GM21528 (cell line): ENCODE measurements around the gene NSD2.
"Not testable (repeated sequence)": the region's sequence is repeated elsewhere in the genome, so short reads cannot be mapped to it uniquely, and the experiment has no call there.

Experiments used
- ATAC-seq: cut with Tn5 transposase; IDR thresholded peaks from one replicate; pipeline ENCODE4 v1.9.1; 2021; ENCODE audit warnings: mild to moderate bottlenecking, moderate library complexity; ENCODE audit not compliant: unreplicated experiment, low FRiP score

Gene NSD2

DNA sequence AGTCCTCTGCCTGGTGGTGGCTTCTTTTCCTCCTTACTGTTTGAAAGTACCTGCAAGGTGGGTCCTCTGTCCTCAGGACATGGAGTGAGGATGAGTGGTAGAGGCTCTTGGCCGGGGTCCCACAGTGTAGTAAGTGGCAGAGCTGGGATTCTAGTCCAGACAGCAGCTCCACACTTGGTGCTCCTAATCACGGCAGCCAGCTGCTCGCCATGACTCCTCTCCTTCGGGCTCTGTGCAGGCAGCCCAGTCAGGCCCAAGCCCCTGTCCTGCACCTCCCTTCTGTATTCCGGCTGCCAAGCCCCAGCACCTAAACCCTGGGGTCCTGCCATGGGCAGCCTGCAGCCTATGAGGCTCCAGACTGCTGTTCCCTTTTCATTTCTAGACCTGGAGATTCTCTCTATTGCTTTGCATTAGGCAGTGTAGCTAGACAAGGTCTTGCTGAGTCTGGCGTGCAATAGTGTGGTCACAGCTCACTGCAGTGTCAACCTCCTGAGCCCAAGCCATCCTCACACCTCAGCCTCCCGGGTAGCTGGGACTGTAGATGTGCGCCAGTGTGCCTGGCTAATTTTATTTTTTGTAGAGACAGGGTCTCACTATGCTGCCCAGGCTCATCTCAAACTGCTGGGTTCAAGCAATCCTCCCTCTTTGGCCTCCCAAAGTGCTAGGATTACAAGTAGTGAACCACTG, 24.9 kb downstream of the NSD2 start:
- ATAC-seq: no peak

DNA sequence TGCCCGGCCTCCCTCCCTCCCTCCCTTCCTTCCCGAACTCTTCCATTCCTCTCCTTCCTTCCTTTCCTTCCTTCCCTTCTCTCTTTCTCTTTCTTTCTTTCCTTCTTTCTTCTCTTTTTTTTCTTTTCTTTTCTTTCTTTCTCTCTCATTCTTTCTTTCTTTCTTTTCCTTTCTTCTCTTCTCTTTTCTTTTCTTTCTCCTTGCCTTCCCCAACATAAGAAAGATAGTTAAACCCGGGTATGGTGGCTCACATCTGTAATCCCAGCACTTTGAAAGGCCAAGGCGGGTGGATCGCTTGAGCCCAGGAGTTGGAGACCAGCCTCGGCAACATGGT, 25.4 kb downstream of the NSD2 start:
- ATAC-seq: no peak

DNA sequence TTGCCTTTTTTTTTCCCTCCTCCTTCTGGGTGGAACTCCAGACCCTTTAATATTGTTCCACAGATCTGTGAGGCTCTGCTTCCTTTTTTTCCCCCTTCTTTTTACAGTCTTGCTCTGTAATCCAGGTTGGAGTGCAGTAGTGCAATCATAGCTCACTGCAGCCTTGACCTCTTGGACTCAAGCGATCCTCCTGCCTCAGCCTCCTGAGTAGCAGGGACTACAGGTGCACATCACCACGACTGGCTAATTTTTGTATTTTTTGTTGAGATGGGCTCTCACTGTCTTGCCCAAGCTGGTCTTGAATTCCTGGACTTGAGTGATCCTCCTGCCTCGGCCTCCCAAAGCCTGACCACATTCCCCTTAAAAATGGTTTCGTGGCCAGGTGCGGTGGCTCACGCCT, 26.8 kb downstream of the NSD2 start:
- no peak for ATAC-seq

DNA sequence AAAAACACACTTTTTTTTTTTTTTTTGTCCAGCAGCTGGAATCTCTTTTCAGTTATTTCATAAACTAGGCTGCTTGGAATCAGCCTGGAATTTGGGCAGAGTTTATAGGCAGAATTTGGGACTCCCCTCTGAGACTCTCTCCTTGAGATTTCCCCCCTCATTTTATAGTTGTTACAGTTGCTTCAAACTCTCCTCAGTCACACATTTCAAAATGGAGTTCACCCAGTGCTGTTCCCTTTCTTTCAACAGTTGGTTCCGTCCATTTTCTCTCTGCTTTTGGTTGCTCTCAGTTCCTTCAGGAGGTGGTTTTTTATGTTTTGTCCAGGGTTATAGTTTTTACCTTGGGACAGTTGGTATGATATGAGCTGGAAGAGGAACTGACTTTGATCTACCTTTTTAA, 27.5 kb downstream of the NSD2 start:
- ATAC-seq: peak; percentile 18

DNA sequence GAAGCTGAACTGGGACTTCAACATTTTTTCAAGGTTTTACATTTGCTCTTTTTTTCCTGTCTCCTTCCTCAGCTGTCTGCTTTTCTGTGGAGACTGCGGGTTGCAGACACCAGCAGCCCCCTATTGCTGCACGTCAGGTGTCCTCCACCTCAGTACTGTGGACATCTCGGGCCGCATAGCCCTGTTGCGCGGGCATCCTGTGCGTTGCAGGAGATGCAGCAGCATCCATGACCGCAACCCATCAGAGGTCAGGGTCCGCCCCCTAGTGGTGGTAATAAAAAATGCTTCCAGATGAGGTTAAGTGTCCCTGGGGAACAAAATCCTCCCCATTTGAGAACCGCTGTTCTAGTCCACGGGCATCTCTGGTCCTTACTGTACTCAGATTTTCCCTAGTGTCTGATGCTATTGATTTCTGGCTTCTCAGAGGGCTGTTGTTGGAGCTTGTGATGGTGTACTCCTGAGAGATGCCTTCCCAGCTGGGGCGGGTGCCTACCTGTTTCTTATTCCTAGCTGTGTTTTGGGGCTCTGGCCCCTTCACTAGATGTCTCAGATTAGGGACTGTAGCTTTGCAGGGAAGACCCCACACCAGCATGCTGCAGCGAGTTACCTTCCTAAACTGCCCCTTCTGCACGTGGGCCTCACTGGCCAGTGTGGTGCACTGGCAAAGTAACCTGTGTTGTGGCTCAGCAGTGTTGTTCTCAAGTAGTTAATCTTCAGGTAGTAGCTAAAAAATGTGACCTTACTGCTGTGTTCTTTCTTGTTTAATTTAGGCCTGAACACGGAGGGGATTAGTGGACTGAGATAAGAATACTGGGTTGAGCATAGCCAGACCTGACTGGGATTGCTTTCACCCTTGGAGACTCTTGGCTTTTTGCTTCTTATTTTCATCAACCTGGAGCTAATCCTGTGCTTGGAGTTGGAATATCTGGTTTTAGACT, 28.2 kb downstream of the NSD2 start:
- peak; percentile 69 for ATAC-seq

DNA sequence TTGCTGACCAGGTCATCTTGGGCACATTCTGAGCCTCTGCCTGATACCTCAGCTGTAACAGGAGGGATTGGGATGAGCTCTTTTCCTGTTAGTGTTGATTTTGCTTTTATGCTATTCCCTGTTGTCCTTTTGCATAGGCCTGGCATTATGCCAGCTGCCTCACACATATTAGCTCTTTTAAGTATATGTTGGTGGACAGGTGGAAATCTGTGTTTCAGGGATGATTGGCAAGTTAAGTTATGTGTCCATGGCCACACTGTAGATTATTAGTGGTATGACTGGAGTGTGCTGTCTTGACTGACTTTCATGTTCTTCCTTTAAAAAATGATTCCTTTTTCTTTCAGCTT, 28.9 kb downstream of the NSD2 start:
- ATAC-seq: no peak

DNA sequence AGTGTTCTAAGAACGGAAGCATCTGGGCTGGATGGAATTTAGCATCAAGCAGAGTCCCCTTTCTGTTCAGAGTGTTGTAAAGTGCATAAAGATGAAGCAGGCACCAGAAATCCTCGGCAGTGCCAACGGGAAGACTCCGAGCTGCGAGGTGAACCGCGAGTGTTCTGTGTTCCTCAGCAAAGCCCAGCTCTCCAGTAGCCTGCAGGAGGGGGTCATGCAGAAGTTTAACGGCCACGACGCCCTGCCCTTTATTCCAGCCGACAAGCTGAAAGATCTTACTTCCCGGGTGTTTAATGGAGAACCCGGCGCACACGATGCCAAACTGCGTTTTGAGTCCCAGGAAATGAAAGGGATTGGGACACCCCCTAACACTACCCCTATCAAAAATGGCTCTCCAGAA, 29.4 kb downstream of the NSD2 start:
- no peak for ATAC-seq

DNA sequence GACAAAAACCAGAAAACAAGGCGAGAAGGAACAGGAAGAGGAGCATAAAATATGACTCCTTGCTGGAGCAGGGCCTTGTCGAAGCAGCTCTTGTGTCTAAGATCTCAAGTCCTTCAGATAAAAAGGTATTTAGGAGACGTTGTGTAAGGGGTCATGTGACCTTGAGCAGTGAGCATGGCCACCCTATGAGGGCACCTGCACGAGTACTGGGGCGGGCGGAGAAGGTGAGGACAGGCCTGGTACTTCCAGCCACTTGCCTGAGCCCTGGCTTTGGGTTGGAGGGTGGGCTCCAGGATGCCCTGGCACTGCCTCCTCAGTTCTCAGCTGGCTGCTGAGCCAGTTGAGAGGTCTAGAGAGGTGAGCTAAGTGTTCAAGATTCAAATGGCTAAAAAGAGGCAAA, 29.9 kb downstream of the NSD2 start:
- no peak for ATAC-seq

DNA sequence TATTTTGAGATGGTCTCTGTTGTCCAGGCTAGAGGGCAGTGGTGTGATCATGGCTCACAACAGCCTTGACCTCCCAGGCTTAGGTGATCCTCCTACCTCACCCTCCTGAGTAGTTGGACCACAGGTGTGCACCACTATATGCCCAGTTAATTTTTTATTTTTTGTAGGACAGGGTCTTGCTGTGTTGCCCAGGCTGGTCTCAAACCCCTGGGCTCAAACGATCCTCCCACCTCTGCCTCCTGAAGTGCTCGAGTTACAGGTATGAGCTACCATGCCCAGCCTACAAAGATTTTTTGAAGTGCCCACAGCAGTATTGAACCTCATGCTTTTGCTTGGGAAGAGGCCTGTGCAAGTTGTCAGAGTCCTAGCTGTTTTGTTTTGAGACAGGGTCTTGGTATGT, 31.1 kb downstream of the NSD2 start:
- no peak for ATAC-seq

DNA sequence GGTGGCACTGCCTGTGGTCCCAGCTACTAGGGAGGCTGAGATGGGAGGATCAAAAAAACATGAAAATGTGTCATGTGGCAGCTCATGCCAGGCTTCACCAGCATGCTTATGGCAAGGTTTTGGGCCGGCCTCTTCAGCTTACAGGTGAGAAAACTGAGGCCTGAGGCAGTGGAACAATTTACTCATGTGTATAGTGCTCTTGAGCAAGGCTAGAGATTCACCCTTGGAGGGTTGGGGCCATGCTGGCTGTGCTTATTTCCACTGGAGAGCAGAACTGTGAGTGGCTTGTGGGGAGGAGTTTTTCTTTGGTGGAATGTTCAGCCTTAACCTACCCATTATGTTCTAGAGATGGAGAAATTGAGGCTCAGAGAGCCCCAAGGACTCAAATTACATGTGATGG, 31.8 kb downstream of the NSD2 start:
- no peak for ATAC-seq

DNA sequence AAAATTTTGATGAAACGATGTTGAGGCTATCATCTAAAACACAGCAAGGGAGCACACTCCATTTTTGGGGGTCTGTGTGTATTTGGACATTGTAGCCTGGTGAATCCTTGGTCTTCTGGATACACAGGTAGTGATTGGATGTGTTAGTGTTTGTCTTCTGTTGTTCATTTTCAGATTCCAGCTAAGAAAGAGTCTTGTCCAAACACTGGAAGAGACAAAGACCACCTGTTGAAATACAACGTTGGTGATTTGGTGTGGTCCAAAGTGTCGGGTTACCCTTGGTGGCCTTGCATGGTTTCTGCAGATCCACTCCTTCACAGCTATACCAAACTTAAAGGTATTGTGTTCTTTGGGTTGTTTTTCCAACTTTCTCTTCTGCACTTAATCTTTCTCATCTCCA, 32.8 kb downstream of the NSD2 start:
- ATAC-seq: no peak

DNA sequence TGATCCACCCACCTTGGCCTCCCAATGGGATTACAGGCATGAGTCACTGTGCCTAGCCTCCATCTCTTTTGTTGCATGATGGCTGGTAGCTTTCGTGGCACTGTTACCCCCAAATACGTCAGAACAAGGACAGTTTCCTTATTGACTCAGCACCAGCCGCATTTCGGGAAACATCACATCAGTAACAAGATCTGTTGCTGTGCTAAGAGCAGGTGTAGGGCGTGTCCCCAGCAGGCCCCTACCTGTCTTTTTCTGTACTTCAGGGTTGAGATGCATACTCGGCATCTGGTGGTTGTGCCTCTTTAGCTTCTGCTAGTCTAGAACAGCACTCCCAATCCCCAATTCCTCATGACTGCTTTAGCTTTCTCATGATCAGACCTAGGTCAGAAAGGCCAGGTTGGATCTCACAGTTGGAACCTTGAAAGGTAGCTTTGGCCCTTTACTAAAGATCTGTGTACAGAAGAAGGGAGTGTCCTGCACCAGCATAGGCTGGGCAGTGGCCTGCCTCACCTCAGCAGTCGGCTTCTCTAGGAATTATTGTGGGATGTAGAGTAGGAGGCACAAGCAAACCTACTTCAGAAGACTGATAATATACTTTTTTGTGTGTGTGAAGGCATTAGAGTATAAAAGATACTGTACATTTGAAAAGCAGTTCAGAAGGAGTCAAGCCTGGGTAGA, 36.8 kb downstream of the NSD2 start:
- no peak for ATAC-seq

DNA sequence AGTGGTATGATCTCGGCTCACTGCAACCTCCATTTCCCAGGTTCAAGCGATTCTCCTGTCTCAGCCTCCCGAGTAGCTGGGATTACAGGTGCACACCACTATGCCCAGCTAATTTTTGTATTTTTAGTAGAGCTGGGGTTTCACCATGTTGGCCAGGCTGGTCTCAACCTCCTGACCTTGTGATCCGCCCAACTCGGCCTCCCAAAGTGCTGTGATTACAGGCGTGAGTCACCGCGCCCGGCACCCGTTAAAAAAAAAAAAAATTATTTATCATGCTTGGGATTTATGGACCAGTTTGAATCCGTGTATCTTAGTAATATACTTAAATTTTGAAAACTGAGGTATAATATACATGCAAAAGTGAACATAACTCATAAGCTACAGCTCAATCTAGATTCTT, 38.5 kb downstream of the NSD2 start:
- not testable (repeated sequence) for ATAC-seq

DNA sequence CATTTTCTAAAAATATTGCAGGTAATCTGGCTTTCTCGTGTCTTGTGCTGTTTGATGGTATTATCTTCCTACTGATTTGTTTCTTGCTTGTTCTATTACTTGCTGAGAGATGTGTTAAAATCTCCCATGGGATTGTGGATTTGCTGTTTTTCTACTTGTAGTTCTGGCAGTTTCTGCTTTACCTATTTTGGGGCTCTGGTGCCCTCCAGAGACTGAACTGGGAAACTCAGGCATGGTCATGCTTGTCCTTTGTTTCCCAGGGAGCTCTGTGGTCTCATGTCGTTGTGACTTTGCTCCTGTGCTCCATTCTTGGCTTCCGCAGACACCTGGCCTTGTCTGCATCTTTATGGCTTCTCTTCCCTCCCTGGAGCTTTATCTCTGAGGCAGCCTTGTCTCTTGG, 39.5 kb downstream of the NSD2 start:
- ATAC-seq: no peak

DNA sequence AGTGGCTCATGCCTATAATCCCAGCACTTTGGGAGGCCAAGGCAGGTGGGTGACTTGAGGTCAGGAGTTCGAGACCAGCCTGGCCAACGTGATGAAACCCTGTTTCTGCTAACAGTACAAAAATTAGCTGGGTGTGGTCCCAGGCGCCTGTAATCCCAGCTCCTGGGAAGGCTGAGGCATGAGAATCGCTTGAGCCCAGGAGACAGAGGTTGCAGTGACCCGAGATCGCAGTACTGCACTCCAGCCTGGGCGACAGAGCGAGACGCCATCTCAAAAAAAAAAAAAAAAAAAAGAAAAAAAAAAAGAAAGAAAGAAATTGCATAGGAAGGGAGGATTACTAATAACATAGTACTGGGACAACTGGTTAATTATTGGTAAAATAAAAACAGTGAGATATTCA, 40.1 kb downstream of the NSD2 start:
- ATAC-seq: not testable (repeated sequence)

DNA sequence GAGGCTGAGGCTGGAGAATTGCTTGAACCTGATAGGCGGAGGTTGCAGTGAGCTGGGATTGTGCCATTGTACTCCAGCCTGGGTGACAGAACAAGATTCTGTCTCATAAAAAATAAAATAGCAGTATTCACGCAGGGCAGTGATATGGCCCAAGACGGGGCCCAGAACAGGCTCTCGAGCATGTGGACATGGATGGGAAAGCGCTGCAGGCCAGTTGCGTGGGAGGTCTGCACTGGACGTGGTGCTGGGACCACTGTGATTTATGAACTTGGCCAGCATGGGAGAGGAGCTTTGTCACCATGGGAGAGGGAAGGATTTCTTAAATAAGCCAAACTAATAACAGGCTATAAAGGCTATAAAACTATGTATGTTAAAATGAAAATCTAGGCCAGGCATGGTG, 51.6 kb downstream of the NSD2 start:
- no peak for ATAC-seq

DNA sequence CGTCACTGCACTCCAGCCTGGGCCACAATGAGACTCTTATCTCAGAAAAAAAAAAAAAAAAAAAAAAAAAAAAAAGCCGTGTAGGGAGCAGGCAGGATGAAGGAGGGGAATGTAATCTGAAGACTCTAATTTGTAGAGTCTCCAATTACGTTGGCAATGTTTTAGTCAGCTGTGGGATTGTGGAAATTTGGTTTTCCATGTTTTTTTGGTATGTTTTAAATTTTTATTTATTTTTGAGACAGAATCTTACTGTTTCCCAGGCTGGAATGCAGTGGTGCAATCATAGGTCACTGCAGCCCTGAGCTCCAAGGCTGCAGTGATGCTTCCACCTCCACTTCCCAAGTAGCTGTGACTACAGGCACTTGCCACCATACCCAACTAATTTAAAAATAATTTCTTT, 56.5 kb downstream of the NSD2 start:
- no peak for ATAC-seq

DNA sequence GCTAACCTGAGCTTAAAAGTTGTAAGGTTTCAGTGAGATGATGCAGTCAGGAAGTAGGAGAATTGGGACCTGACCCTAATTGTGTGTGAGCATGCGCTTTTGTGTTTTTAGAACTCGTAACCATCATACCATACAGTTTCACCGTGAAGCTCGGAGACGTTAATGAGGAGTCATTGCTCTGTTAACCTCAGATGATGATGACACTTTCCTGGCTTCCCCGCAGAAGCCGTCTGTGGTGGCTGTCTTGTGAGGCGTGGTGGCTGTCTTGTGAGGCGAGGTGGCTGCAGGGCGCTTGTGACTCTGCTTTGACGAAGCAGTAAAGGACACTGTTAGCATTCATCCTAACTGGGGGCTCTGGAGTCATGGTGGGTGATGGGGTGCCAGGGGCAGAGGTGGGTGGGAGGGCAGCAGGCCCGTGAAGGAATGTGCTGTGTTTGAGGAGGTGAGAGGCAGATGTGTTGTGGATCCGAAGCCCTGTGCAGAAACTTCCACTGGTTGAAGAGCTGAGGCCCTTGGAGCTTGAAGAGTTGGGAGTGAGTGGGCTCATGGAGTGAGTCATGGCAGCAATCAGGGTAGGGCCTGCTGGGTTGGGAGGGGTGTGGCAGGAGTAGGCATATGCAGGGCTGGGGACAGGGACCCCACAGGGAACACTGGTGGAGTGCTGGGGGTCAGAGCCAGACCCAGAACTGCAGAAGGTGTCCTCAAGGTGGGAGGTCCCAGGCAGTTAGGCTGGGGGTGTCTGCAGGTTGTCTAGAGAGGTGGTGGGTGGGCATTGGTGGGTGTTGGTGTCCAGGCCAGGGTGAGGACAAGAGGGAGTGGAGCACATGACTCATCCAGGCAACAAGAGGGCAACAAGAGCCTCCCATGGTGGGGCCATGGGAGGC, 57.4 kb downstream of the NSD2 start:
- no peak for ATAC-seq

DNA sequence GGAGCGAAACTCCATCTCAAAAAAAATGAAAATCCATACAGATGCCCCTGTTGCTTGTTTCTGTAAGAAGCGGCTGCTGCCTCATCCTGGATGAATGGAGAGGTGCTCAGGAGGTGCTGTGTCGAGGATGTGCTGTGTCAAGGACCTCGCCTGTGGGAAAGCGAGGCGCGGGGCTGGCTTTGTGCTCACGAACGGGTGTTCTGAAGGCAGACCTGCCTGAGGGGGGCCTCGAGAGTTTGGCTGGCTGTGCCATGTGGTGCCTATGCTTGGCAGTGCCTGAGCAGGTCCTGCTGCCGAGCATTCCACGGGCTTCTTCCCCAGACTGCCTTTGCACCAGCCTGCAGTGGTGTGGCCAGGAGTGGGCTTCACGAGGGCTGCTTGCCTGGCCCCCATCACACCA, 61.5 kb downstream of the NSD2 start:
- no peak for ATAC-seq

DNA sequence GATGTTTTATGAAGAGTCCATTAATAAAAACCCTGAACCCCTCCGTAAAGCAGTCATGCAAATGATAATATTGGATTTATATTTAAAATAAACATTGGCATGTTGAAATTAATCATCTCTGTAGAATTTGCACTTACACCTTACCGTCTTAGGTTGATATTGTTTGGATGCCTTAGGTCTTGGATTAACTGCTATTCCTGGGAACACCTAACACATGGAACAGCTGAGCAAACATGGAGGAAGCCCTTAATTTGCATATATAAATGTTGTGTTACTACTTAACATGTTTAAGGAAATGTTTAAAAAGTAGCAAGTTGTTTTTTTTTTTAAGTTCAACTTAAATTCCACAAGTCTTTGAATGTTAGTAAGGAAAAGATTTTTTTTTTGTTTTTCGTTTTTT, 62.5 kb downstream of the NSD2 start:
- no peak for ATAC-seq

DNA sequence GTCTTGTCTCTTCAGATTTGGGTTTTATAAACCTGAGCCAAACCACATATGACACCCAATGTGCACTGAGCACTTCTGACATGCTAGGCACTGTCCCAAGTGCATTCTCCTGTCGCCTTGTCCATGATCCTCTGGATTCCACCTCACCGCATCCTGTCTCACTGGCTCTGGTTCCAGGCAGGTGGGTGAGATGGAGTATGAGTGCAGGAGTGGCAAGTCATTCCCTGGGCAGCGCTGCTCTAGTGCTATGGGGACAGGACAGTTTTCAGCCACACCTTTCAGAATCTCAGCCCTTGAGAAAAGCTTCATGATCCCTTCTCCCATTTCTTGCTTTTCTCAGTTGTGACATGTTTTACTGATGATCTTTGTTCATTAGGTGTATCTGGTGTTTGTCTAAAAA, 66.4 kb downstream of the NSD2 start:
- ATAC-seq: no peak
